GM12865 (cell line): ENCODE measurements around the gene GDAP1L1.
"Not testable (repeated sequence)": the region's sequence is repeated elsewhere in the genome, so short reads cannot be mapped to it uniquely, and the experiment has no call there.

ENCODE experiments used
- DNase-seq: peaks from one replicate; pipeline ENCODE4 v3.0.0; 2010; ENCODE audit warnings: low read depth
- H3K4me3 ChIP-seq: 2 replicates; pipeline ENCODE4 v1.5.1; 2011; ENCODE audit warnings: mild to moderate bottlenecking, low read depth, low read length, control low read depth
- CTCF ChIP-seq: IDR thresholded peaks from 2 replicates; pipeline ENCODE4 v1.5.1; 2011; ENCODE audit warnings: low read length, control low read depth, low read depth, inconsistent platforms; ENCODE audit not compliant: insufficient read depth; ENCODE audit errors: missing control alignments

Gene GDAP1L1

GRCh38 chr20:44235702-44236101 lies 11.4 kb upstream of the GDAP1L1 start:
- no peak for DNase-seq
- TF ChIP-seq CTCF, result no peak

GRCh38 chr20:44236840-44237239 lies 10.3 kb upstream of the GDAP1L1 start:
- not testable (repeated sequence) for H3K4me3 ChIP-seq, DNase-seq

More at GRCh38 chr20:44235702-44236101, 11.4 kb upstream of the GDAP1L1 start:
- no peak overlapping the region for H3K4me3 ChIP-seq

GRCh38 chr20:44241796-44242195 lies 5.3 kb upstream of the GDAP1L1 start:
- TF ChIP-seq CTCF, result no peak
- H3K4me3 ChIP-seq, result no peak overlapping the region
- no peak for DNase-seq

- H3K4me3 ChIP-seq, result no peak overlapping the region
- TF ChIP-seq CTCF, result no peak
- DNase-seq, result no peak
Measured at GRCh38 chr20:44245977-44246376, 1.1 kb upstream of the GDAP1L1 start.

GRCh38 chr20:44247586-44248409 lies 690 bp downstream of the GDAP1L1 start:
- H3K4me3 ChIP-seq, result no peak overlapping the region
- peak; percentile 17 for TF ChIP-seq CTCF
- DNase-seq, result peak; percentile 24

- no peak for DNase-seq
- no peak for TF ChIP-seq CTCF
- H3K4me3 ChIP-seq, result no peak overlapping the region
Measured at GRCh38 chr20:44248410-44248759, 1.3 kb downstream of the GDAP1L1 start.

- TF ChIP-seq CTCF, result no peak
- no peak for DNase-seq
- H3K4me3 ChIP-seq, result no peak overlapping the region
Measured at GRCh38 chr20:44251284-44251683, 4.2 kb downstream of the GDAP1L1 start.
